Uterus (tissue), 4 donors: Measurements from ENCODE around the gene ADAMTSL1. TPM values are rescaled to one million over a fixed set of nuclear protein-coding genes. Genes with fewer than 3 reads are reported as not detected.
"Not testable (repeated sequence)": the region's sequence is repeated elsewhere in the genome, so short reads cannot be mapped to it uniquely, and the experiment has no call there.

ENCODE experiments used
- DNase-seq, 2 donors: peaks; one replicate each; pipeline ENCODE4 v3.0.0-alpha.2; 2019 to 2020
- H3K27ac ChIP-seq, 2 donors: fragments of 200-600 bp; sonication (generic); 1 replicate in 1 of 2; 2 replicates in 1 of 2; pipeline ENCODE4 v1.5.1; 2016 to 2018
- H3K27me3 ChIP-seq, 2 donors: fragments of 200-600 bp; sonication (generic); one replicate each; pipeline ENCODE4 v1.5.1; 2018 to 2019; ENCODE audit warnings: control low read depth in 1 of 2
- H3K36me3 ChIP-seq, 2 donors: fragments of 200-600 bp; sonication (generic); one replicate each; pipeline ENCODE4 v1.5.1; 2019; ENCODE audit warnings: control low read depth in 1 of 2
- H3K4me1 ChIP-seq, 2 donors: fragments of 200-600 bp; sonication (generic); one replicate each; pipeline ENCODE4 v1.5.1; 2018 to 2019; ENCODE audit warnings: control low read depth in 1 of 2
- H3K4me3 ChIP-seq, 2 donors: fragments of 200-600 bp; sonication (generic); 1 replicate in 1 of 2; 2 replicates in 1 of 2; pipeline ENCODE4 v1.5.1; 2018 to 2019; ENCODE audit warnings: mild to moderate bottlenecking in 1 of 2
- H3K9me3 ChIP-seq, 2 donors: fragments of 200-600 bp; sonication (generic); one replicate each; pipeline ENCODE4 v1.5.1; 2019; ENCODE audit warnings: control low read depth in 1 of 2
- POLR2A ChIP-seq, 2 donors: fragments of 450-650 bp; IDR thresholded peaks; one replicate each; pipeline ENCODE4 v1.6.1; 2016; ENCODE audit warnings: antibody characterized with exemption in 2 of 2, mild to moderate bottlenecking in 1 of 2, moderate library complexity in 1 of 2
- intact Hi-C: fragments of 100-400 bp; cut with DNase I; formaldehyde crosslinking; loops from one replicate; pipeline ENCODE4 v1.15.1; 2023; ENCODE audit warnings: low total_unique reads
- total RNA-seq, 4 donors: library from RNA; depleted of rRNA in 3 of 4; stranded (reverse); fragments of >200 nt in 3 of 4; gene quantifications; one replicate each; pipeline versions ENCODE4 v1.1.0 to v1.2.4, GENCODE V29; 2014 to 2023
- TF ChIP-seq, protein P1 (sequence below), 4 experiments: fragments of 200-600 bp in 2 of 4; fragments of 450-650 bp in 2 of 4; sonication (generic) in 2 of 4; IDR thresholded peaks; one replicate each; pipeline ENCODE4 v1.5.1; 2016 to 2019; ENCODE audit warnings: antibody characterized with exemption in 4 of 4, mild to moderate bottlenecking in 2 of 4, moderate library complexity in 1 of 4
- donor health status: DM: yes; HTN: yes; CAD: no.

The ADAMTSL1 gene
- total RNA-seq, 4 donors from 2014 or later = 30.0 to 186 (median 138) TPM

DNA sequence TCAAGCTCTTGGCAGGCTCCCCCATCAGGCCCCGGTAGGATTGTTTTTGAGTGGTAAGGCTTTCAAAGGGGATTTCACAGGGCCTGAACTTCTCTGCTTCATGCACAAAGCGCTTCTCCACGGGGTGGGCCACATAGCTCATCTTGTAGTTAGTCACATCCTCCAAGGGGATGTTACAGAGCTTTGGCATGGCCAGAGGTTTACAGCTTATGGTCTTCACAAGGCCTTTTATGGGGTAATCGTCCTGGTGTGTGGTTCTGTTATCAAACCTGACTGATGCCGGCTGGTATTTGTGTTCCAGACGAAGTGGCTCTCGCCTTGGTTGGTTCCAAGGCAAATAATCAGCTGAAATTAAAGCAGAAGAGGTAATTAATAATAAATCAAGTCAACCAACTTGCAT, 454.8 kb downstream of the ADAMTSL1 start:
- TF ChIP-seq, protein P1, sequence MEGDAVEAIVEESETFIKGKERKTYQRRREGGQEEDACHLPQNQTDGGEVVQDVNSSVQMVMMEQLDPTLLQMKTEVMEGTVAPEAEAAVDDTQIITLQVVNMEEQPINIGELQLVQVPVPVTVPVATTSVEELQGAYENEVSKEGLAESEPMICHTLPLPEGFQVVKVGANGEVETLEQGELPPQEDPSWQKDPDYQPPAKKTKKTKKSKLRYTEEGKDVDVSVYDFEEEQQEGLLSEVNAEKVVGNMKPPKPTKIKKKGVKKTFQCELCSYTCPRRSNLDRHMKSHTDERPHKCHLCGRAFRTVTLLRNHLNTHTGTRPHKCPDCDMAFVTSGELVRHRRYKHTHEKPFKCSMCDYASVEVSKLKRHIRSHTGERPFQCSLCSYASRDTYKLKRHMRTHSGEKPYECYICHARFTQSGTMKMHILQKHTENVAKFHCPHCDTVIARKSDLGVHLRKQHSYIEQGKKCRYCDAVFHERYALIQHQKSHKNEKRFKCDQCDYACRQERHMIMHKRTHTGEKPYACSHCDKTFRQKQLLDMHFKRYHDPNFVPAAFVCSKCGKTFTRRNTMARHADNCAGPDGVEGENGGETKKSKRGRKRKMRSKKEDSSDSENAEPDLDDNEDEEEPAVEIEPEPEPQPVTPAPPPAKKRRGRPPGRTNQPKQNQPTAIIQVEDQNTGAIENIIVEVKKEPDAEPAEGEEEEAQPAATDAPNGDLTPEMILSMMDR (IDR thresholded peaks at IDR 0.05) = no peak
- no peak for TF ChIP-seq POLR2A (IDR thresholded peaks at IDR 0.05)
- Histone ChIP-seq H3K9me3 (no peaks in the 10 kb centered on the region), H3K4me3 (no peak overlapping the region), H3K27ac (no peak overlapping the region), H3K27me3 (no peaks in the 10 kb centered on the region), H3K4me1 (no peaks in the 10 kb centered on the region), H3K36me3 (no peaks in the 10 kb centered on the region)
- intact Hi-C loops = no loop called here
- DNase-seq = no peak

- intact Hi-C loops, H3K36me3 ChIP-seq, H3K4me3 ChIP-seq, DNase-seq, H3K9me3 ChIP-seq, H3K4me1 ChIP-seq, H3K27me3 ChIP-seq, H3K27ac ChIP-seq: not testable (repeated sequence)
Observed at GRCh38 chr9:18930611-18931010, 456.7 kb downstream of the ADAMTSL1 start.

- no peak overlapping the region for H3K4me3 ChIP-seq
- H3K4me1 ChIP-seq = no peaks in the 10 kb centered on the region
- no peaks in the 10 kb centered on the region for H3K36me3 ChIP-seq
- H3K9me3 ChIP-seq = no peaks in the 10 kb centered on the region
- intact Hi-C loops = no loop called here
- DNase-seq = no peak
- TF ChIP-seq POLR2A (IDR thresholded peaks at IDR 0.05) = no peak
- TF ChIP-seq, protein P1 (IDR thresholded peaks at IDR 0.05) = no peak
- no peak overlapping the region for H3K27ac ChIP-seq
- no peaks in the 10 kb centered on the region for H3K27me3 ChIP-seq
Observed at GRCh38 chr9:18935541-18935940, 461.6 kb downstream of the ADAMTSL1 start.

DNA sequence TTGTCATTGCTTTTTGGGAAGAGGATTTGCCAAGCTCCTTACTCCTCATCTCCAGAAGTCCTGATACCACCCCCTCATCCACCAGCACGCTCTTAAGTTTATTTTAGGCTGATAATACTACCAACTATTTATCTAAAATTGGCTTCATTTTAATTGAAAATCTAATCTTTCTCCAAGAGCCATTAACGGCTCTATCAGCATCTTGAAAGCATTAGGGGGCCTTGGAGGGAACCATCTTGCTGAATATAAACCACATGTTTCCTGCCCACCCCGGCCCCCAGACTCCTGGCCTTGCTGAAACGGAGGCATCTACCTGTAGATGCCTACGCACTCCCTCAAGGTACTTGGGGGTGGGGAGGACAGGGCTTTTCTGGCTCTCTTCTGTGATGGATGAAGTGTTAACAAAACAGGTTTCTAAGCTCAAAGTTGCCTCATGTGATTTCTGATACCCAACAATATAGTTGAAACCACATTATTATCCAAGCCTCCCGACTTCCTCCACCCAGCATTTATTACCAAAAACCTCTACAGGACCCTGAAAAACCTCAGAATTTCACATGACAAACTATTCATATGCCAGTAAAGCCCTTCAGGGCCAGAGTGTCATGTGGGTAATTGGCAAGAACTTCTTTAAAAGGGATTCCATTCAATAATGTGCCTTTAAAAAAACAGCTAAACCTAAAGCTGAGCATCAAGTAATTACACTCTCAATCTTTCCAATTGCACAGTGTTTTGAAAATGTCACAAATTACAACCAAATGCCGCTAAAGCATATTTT, 462.3 kb downstream of the ADAMTSL1 start:
- Histone ChIP-seq H3K27ac (no peak overlapping the region), H3K4me3 (no peak overlapping the region), H3K9me3 (no peaks in the 10 kb centered on the region), H3K27me3 (no peaks in the 10 kb centered on the region), H3K4me1 (no peaks in the 10 kb centered on the region), H3K36me3 (no peaks in the 10 kb centered on the region)
- intact Hi-C loops = no loop called here
- TF ChIP-seq POLR2A (IDR thresholded peaks at IDR 0.05) = no peak
- TF ChIP-seq, protein P1 (IDR thresholded peaks at IDR 0.05) = no peak
- DNase-seq = no peak

GRCh38 chr9:18939943-18940342, 466.0 kb downstream of the ADAMTSL1 start:
- H3K36me3 ChIP-seq = no peaks in the 10 kb centered on the region
- H3K9me3 ChIP-seq = no peaks in the 10 kb centered on the region
- H3K4me3 ChIP-seq = no peak overlapping the region
- DNase-seq = no peak
- intact Hi-C loops = no loop called here
- no peak overlapping the region for H3K27ac ChIP-seq
- TF ChIP-seq, protein P1 (IDR thresholded peaks at IDR 0.05) = no peak
- no peak for TF ChIP-seq POLR2A (IDR thresholded peaks at IDR 0.05)
- H3K4me1 ChIP-seq = no peaks in the 10 kb centered on the region
- no peaks in the 10 kb centered on the region for H3K27me3 ChIP-seq
